K562 (cell line): Measurements from ENCODE around the gene NT5C. TPM values are rescaled to one million over a fixed set of nuclear protein-coding genes. Genes with fewer than 3 reads are reported as not detected.

Source experiments
- ARID4B ChIP-seq: sonication (generic); formaldehyde crosslinking; IDR thresholded peaks from 2 replicates; pipeline ENCODE4 v1.8.0; 2022; ENCODE audit warnings: mild to moderate bottlenecking, missing genetic modification reagents
- ATF2 ChIP-seq: sonication (generic); formaldehyde crosslinking; IDR thresholded peaks from 2 replicates; pipeline ENCODE4 v1.8.1; 2022; ENCODE audit warnings: missing genetic modification reagents
- ATF7 ChIP-seq: fragments of 450-650 bp; IDR thresholded peaks from 2 replicates; pipeline ENCODE4 v1.7.1; 2014; ENCODE audit warnings: mild to moderate bottlenecking, moderate library complexity
- CTCF ChIP-seq, 3 experiments: IDR thresholded peaks in 2 of 3; conservative IDR thresholded peaks in 1 of 3; 2 replicates each; pipeline ENCODE4 v1.5.1; 2011 to 2012; ENCODE audit warnings: low read length in 3 of 3, mild to moderate bottlenecking in 3 of 3, control low read depth in 2 of 3, improper control_type of control experiment in 1 of 3, inconsistent platforms in 1 of 3, low read depth in 1 of 3, mixed read lengths in 1 of 3, moderate library complexity in 1 of 3; ENCODE audit not compliant: insufficient read depth in 2 of 3
- HMBOX1 ChIP-seq: sonication (generic); IDR thresholded peaks from 2 replicates; pipeline ENCODE4 v1.6.1; 2016
- NFE2L1 ChIP-seq: fragments of 450-650 bp; IDR thresholded peaks from 2 replicates; pipeline ENCODE4 v1.6.1; 2016; ENCODE audit warnings: missing genetic modification characterization, low read depth, mild to moderate bottlenecking, missing compliant biosample characterization, moderate library complexity, borderline replicate concordance
- RUNX1 ChIP-seq: sonication (generic); IDR thresholded peaks from 2 replicates; pipeline ENCODE4 v1.6.1; 2016; ENCODE audit warnings: antibody characterized with exemption, low read depth
- SAP30 ChIP-seq: fragments of 200-600 bp; sonication (generic); IDR thresholded peaks from 2 replicates; pipeline ENCODE4 v1.6.1; 2012; ENCODE audit warnings: borderline replicate concordance, low read depth, mild to moderate bottlenecking, moderate library complexity, low read length, control low read depth, inconsistent platforms; ENCODE audit not compliant: insufficient read depth, poor library complexity, severe bottlenecking
- TAF15 ChIP-seq: fragments of 200-400 bp; formaldehyde crosslinking; IDR thresholded peaks from 2 replicates; pipeline ENCODE4 v1.6.1; 2017; ENCODE audit warnings: mild to moderate bottlenecking, low read depth, low read length, moderate library complexity
- ZNF212 ChIP-seq: fragments of 450-650 bp; formaldehyde crosslinking; IDR thresholded peaks from 2 replicates; pipeline ENCODE4 v1.4.0; 2020; ENCODE audit warnings: mild to moderate bottlenecking
- ZNF224 ChIP-seq: sonication (generic); formaldehyde crosslinking; IDR thresholded peaks from 2 replicates; pipeline ENCODE4 v1.8.0; 2022; ENCODE audit warnings: mild to moderate bottlenecking, missing genetic modification reagents
- ZNF282 ChIP-seq: sonication (generic); formaldehyde crosslinking; IDR thresholded peaks from 2 replicates; pipeline ENCODE4 v1.8.1; 2023; ENCODE audit warnings: missing genetic modification reagents
- ZNF436 ChIP-seq: fragments of 250-450, 450-650 bp; sonication (Bioruptor Pico); formaldehyde crosslinking; IDR thresholded peaks from 2 replicates; pipeline ENCODE4 v1.7.0; 2020; ENCODE audit warnings: mild to moderate bottlenecking
- polyA plus RNA-seq, 8 experiments: library from polyadenylated mRNA; depleted of rRNA in 4 of 8; stranded (reverse) in 5 of 8; unstranded in 3 of 8; fragments of >200 nt; fragmentation: Nextera tagmentation in 2 of 8; fragmentation: Illumina TruSeq in 1 of 8; extraction: Ambion mirVana in 2 of 8; extraction: Trizol in 1 of 8; gene quantifications; 2 replicates each; pipeline versions ENCODE4 v1.2.1 to v1.2.3, GENCODE V29; 2011 to 2014; ENCODE audit warnings: inconsistent platforms in 1 of 8, missing spikeins in 1 of 8
- total RNA-seq, 7 experiments: library from RNA; depleted of rRNA in 6 of 7; stranded (reverse); fragments of >200 nt in 6 of 7; fragmentation: Illumina TruSeq in 2 of 7; extraction: Trizol in 2 of 7; gene quantifications; 2 replicates each; pipeline versions ENCODE4 v1.2.1 to v1.2.3, GENCODE V29; 2011 to 2021; ENCODE audit warnings: low replicate concordance in 1 of 7

NT5C gene
- total and polyA plus RNA-seq, 9 of the 15 experiments (the other 6 are each of a cell fraction or from before 2014, with no cell fraction given), result 2.9 to 205 (median 45.0) TPM

- TF ChIP-seq ARID4B (CRISPR knock-in tag) (no peak), ATF7 (peak; percentile 97), ZNF282 (no peak), ZNF436 (no peak), RUNX1 (no peak), ZNF212 (no peak), NFE2L1 (tag) (no peak), HMBOX1 (peak; percentile 65; the same call in 1 of the 2 replicates), CTCF (IDR thresholded peaks at IDR 0.05 in 2 of 3, conservative IDR thresholded peaks at IDR 0.05 in 1 of 3; ENCODE audit: insufficient read depth in 2 of 3, low read depth in 1 of 3, low read length in 3 of 3) (no peak), TAF15 (no peak), ATF2 (CRISPR knock-in tag) (no peak), SAP30 (no peak), ZNF224 (CRISPR knock-in tag) (no peak)
Observed at GRCh38 chr17:75151930-75152329, 20.4 kb upstream of the NT5C start (continued).
